ENCODE measurements around the gene SLC25A42.

The SLC25A42 gene

DNA sequence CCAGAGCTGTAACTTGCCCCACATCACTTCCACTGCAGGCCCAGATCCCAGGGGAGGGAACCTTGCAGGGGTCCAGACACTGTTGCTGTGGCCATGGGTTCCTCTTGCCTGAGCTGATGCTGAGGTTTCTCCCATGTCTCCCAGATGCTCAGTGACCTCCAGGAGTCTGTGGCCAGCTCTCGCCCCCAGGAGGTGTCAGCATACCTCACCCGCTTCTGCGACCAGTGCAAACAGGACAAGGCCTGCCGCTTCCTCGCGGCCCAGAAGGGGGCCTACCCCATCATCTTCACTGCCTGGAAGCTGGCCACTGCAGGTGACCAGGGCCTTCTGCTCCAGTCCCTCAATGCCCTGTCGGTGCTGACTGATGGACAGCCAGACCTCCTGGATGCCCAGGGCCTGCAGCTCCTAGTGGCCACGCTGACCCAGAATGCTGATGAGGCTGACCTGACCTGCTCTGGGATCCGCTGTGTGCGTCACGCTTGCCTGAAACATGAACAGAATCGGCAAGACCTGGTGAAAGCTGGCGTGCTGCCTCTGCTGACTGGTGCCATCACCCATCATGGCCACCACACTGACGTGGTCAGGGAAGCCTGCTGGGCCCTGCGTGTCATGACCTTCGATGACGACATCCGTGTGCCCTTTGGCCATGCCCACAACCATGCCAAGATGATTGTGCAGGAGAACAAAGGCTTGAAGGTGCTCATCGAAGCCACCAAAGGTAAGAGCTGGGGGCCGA is 12.1 kb upstream of the SLC25A42 start:
- FAIRE-seq, result no peak

DNA sequence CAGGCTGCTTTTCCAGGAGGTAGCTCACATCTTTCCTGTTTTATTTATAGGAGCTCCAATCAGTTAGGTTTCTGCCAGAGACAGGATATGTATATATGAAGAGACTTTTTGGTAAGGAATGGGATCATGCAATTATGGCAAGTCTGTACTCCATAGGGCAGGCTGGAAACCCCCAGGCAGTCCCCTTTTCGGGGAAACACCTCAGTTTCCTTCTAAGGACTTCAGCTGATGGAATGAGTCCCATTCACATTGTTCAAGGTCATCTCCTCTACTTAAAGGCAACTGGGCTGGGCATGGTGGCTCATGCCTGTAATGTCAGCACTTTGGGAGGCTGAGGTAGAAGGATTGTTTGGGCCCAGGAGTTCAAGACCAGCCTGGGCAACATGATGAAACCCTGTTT is 10.9 kb upstream of the SLC25A42 start:
- no peak for FAIRE-seq

DNA sequence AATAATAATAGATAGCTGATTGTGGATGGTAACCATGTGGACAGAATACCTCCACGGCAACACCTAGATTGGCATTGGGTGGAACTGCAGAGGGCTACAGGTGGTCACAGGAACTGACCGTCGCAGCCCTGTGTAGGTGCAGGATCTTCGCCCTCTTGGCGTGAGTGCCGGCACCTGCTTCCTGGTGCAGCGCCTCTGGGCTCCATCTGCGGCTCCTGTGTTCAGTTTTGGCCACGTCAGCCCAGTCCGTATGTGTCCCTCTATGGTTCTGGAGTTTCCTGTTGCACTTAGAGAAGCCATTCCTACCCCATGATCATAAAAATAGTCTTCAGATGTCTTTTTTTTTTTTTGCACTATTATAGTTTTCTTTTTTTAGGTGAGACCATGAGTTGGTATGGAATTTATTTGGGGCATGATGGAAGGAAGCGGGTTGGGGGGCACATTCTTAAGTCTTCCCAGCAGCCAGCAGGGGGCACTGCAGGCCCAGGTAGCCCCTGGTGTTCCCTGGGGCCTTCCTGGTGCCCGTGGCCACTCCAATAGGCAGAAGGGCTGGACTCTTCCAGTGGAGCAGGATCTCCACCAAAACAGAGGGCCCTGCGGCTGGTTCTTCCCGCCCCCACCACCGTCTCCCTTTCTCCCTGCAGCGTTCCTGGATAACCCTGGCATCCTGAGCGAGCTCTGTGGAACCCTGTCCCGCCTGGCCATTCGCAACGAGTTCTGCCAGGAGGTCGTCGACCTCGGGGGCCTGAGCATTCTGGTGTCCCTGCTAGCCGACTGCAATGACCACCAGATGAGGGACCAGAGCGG is 10.1 kb upstream of the SLC25A42 start:
- no peak for FAIRE-seq

DNA sequence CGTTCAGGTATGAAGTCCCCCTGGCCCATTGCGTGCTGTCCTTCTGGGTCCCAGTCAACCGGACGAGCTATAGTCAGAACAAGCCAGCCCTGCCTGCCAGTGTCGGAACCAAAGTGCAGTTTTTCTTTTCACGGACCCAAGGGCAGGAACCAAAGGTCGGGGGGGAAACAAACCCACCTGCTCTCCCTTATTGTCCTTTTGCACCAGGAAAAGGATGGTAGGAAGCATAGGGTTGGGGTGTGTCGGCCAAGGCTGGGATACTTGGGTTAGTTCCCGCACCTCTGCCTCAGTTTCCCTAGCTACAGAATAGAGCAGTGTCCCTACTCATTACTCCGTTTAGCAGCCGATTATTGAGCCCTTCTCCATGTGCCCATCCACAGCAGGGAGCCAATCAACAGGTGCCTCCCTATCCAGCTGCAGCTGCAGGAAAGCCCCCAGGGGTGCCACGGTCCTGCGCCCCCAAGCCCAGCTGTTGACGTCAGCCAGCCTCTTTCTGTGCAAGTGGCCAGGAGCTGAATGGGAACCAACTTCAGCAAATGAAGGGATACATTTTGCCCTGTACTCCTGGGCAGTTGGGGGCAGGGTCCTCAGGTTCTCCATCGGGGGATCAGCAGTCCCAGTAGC is 9.4 kb upstream of the SLC25A42 start:
- no peak for FAIRE-seq

DNA sequence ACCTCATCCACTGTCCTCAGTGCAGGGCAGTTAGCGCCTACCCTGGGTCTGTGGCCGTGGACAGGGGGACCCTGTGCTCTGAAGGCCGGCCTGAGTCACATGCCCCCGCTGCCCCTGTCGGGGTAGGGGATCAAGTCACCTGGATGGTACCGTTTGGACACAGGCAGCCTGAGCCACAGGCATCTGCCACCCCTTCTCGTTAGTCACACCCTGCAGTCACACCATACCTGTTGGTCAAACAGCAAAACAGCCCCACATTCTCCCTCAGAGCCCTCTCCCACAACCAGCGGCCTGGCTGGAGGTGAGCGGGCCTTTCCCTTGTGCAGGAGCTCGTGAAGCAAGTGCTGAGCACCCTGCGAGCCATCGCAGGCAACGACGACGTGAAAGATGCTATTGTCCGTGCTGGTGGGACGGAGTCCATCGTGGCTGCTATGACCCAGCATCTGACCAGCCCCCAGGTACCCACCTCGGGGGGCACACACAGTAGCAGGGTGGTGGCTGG is 8.8 kb upstream of the SLC25A42 start:
- FAIRE-seq, result no peak

DNA sequence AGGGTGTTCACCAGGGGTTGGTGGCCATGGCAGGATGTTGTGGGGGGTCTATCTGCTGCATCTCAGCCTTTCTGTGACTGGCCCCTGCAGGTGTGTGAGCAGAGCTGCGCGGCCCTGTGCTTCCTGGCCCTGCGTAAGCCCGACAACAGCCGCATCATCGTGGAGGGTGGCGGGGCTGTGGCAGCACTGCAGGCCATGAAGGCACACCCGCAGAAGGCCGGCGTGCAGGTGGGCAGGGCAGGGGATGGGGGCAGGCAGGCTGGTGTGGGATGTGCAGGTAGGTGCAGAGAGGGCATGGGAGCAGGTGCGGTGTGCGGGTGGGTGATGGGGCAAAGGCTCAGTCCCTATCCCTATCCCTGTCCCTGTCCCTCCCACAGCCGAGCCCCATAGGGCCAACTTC is 8.1 kb upstream of the SLC25A42 start:
- no peak for FAIRE-seq

DNA sequence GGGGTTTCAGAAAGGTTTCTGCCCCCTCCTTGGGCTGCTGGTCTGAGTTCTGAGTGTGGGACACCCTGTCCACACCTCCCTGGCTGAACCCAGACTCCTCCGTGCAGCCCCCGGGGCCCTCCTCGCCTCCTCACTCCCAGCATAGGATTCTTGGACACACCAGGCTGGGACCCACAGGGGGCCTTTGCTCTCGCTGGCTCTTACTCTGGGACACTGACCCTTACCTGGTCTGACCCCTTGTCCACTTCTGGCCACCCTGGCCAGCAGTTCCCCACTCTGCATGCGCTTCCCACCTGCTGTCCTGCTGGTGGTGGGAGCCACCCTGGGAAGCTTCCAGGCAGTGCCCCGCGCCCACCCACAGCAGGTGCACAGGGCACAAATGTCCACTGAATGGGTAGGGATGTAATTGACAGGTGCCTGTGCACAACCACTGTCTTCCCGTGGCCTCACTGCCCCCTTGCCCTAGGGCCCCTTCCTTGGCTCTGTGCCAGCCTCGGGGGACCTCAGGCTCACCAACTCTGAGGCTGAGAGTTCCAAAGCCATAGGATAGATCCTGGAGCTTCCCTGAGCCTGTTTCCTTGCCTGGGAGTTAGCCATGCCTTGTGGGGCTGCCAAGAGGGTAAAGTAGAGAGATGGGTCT is 7.0 kb upstream of the SLC25A42 start:
- FAIRE-seq, result no peak

DNA sequence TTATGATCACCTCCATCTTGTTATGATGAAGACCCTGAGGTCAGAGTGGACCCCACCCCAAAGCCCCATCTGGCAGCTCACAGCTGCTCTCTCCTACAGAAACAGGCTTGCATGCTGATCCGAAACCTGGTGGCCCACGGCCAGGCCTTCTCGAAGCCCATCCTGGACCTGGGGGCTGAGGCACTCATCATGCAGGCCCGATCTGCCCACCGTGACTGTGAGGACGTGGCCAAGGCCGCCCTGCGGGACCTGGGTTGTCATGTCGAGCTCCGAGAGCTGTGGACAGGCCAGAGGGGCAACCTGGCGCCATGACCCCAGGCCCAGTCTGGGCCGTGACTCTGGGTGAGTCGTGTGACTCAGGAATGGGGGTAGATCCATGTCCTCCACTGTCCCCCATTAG is 6.5 kb upstream of the SLC25A42 start:
- FAIRE-seq, result no peak

DNA sequence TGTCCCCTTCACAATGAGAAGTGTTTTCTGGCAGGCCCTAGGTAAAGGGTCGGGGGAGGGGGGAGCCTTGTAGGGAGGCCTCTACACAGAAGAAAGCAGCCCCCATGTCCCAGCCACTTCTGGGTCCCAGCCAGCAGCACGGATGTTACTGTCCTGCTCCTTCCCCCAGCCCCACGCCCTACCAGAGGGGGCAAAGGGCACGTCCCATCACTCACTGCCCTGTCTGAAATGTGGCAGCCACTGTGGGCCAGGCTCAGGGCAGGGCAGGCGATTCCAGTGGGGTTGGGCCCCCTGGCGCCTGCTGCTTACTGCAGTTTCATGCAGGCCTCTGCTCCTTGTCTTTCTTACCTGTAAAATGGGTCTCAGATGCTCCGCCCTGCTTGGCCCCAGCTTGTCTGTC is 6.1 kb upstream of the SLC25A42 start:
- no peak for FAIRE-seq

DNA sequence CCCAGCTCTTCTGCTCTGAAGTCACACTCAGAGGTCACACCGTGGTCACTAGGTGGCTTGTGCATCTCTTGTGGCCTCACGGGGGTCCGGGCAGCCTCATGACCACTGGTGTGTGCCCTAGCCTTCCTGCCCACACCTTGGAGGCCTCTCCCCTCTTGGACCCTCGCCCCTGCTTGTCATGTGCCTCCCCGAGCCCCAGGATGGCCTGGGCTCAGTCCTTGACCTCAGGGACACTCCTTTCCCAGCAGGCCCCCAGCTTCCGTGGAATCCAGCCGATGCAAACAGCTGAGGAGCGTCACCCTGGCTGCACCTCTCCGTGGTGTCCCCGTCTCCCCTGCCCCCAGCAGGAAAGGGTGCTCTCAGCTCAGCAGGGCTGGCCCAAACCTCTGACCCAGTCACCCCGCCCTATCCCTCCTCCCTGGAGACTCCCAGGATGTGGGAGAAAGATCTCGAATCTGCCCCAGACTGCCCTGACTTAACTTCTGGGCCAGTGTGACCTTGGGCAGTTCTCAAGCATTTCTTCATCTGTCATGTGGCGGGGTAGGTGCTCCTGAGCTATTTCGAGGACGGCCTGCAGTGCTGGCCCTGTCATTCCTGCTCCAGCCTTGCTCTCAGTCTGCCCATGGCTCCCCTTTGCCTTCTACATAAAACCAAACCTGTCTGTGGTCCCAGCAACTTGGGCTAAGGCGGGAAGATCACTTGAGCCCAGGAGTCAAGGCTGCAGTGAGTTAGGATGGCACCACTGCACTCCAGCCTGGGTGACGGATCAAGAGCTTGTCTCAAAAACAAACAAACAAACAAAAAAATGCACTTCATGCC is 4.6 kb upstream of the SLC25A42 start:
- FAIRE-seq, result no peak

DNA sequence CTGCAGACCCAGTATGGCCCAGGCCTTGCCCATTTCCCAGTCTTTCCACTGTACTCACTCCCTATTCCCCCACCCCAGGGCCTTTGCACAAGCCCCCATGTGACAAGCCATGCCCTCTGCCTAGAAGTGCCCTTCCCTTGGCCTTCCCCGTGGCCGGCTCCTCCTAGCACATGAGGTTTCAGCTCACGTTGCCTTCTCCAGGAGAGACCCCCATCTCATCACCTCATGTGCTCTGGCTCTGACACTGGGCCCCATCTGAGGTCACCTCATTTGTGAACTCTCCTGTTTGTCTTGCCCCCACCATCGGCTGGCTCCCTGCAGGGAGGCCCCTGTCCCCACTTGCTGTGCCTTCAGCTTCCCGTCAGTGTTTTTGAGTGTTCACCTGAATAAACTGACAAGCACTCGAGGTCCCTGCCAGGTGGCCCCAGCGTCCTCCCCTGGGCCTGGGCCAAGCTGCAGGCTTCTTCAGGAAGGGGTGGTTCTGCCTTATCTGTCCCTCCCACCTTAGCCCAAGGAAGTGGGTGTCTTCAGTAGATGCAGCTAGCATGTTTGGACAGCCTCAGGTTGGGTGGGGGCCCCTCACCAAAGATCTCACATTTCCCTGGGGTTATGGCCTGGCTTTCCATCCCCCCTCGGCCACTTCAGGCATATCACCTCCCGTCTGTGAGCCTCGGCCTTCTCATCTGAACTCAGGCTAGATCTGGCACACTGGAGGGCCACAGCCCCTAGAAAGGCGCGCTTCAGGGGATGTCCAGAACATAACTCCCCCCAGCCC is 3.8 kb upstream of the SLC25A42 start:
- FAIRE-seq, result no peak

DNA sequence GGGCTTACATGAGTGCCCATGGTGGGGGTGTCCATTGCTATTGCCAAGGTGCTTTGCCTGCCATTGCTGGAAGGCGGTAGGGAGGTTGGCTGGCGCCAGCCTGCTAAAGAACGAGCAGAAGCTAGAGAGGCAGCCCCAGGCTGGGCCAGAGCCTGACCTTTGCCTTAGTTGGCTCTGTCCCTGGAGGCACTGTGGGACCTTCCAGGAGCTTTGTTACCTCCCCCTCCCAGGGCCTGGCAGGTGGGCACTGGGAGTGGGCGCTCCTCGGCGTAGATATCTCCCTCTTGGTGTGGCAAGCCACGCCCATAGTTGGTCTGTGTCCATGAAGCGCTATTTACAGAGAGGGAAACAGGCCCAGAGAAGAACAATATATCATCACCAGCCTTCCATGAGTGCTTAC is 2.3 kb upstream of the SLC25A42 start:
- no peak for FAIRE-seq

DNA sequence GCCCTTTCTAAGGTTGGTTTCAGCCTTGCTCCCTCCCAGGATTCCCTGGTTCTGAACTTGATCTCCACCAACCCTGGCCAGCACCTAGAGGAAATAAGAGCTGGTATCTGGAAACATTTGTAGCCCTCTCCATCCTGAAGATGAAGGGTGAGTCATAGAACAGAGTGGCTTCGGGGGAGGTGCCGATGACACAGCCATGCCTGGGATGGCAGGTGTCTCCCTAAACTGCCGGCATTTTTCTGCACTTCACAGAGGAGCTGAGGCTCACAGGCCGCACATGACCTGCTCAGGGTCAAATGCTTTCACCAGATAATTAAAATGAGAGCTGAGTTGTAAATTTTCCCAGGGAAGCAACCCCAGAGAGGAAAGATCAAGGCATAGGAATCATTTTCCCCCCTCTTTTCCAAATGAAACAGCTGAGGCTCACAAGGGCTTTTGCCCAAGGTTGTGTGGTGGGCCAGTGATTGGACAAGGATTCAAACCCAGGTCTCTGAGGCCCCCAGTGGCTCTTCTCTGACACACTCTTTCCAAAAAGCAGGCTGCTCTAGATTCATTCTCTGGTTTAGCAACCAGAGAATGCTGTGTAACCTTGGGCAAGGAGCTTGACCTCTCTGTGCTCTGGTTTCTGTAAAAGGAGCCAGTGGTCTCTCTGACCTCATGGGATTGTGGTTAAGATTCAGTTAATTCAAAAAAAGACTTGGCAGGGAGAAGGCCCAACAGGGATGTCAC is 1.2 kb upstream of the SLC25A42 start:
- no peak for FAIRE-seq

DNA sequence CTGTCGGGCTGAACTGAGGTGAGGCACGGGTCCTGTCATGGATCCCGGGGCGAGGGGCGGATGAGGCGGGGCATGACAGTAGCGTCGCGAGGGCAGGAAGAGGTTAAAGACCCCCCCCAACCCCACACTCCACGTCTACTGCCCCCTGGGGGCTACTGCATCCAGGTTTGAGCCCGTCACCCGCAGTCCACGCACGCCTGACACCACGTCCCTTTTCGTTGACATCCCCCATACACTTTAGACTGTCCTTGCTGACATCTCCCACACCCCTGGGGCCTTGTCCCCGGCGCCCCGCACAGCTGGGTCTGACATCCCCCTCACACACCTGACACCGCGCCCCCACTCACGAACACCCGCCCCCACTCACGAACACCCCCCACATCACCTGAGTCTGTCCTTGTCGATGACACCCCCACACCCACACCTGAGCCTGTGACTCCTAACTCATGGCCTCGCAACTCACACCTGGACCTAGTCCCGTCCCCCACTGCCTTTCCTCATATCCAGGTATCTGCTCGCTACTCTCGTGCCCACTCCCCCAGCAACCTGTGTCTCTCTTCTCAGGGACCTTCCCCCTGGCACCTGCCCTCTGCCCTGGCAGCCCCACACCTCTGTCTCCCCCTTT is 416 bp downstream of the SLC25A42 start:
- no peak for FAIRE-seq

DNA sequence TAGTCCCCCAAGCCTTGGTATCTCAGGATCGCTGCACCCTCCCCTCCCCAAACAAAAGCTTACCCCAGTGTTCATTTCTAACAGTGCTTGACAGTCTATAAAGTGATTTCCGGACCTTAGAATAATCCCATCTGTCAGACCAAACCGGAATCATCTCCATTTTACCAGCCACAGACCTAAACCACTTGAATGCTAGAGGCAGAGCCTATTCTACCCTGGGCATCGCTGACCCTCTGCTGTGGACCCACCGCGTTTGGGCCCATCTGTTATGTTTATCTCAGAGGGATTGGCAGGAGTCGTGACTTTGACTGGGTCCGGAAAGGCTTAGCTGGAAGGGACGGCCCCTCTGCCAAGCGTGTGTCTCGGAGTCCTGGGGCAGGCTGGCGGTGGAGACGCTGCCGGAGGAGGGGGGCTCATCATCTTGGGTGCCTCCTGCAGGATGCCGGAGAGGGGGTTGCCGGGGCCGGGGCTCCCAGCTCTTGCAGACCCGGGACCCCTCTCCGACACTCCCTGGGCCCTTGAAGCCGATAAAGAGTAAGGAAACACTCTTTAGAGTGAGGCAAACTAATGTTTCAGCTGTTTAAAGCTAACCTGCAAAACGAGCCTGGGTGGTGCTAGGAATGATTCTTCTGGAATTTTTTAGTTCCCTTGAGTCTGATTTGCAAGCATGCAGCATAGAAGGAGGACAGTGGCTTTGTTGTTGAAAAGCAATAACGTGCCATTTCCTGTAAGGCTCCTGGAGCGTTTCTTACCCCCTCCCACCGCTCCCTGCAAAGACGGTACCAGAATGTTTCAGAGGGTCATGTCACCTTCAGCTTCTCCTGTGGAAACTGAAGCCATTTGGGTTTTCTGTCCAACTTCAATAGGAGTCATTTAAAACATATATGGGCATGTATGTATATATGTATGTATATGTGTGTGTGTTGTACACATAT is 1.3 kb downstream of the SLC25A42 start:
- no peak for FAIRE-seq

DNA sequence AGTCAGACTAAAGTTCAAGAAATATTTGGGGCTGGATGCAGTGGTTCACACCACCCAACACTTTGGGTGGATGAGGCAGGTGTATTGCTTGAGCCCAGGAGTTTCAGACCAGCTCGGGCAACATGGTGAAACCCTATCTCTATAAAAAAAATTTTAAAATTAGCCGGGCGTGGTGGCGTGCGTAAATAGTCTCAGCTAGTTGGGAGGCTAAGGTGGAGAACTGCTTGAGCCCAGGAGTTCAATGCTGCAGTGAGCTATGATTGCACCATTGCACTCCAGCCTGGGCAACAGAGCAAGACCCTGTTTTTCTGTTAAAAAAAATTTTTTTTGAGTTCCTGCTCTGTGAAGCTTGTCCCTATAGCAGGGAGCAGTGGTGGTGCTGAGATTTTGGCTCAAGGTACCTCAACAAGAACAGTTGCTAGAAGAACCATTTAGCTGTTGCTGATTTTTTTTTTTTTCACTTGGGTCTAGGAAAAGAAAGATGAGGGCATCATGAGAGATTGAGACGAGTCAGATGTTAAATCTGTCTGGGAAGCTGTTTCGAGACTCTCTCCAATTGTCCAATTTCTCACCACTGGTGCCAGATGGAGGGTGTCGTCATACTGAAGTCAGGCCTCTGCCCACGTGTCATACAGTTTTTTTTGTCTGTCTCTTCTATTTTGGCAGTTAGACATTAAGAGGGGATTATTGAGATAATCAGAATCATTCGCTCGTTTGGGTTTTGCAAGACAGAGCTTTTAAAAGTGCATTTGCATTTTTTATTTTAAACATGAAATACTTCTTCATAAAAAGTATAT is 3.7 kb downstream of the SLC25A42 start:
- FAIRE-seq, result no peak

DNA sequence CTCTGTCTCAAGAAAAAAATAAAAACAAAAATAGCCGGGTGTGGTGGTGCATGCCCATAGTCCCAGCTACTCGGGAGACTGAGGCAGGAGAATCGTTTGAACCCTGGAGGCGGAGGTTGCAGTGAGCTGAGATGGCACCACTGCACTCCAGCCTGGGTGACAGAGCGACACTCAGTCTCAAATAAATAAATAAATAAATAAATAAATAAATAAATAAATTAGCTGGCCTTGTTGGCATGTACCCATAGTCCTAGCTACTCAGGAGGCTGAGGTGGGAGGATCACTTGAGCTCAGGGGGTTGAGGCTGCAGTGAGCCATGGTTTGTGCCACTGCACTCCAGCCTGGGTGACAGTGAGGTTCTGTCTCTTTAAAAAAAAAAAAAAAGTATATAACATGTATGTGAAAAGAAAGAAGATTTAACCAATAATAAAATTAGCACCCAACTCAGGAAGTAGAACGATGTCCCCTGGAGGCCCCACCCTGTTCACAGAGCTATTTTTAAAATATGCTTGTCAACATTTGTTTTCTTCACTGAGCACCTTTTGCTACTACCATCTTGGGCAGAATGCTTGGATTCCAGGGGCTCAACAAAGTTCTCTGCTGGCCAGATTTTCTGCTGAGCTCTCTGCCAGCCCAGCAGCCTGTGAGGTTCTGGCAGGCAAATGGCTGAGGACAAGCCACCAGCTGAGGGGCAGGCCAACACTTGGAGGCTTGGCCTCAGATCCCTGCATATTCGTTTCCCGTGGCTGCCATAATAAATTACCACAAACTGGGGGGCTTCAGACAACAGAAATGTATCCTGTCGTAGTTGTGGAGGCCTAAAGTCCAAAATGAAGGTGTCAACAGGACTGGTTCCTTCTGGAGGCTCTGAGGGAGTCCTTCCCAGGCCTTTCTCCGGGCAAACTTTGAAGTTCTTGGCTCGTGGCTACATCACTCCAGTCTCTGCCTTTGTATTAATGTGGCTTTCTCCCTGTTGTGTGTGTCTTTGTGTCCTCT is 5.2 kb downstream of the SLC25A42 start:
- no peak for FAIRE-seq

Measured in endometrium (tissue), 2 donors.